A673 (cell line): ENCODE measurements around the gene TNFSF9. TPM values are rescaled to one million over a fixed set of nuclear protein-coding genes. Genes with fewer than 3 reads are reported as not detected.

Experiments
- Bru-seq: library from RNA; stranded (reverse); fragments of 400-500 nt; gene quantifications from one replicate; lab custom pipeline; 2021; lab: Mats Ljungman, UMichigan
- BruChase-seq, 2 experiments: library from RNA; stranded (reverse); fragments of 400-500 nt; gene quantifications; one replicate each; lab custom pipeline; 2021; lab: Mats Ljungman, UMichigan
- BruUV-seq: library from RNA; stranded (reverse); fragments of 400-500 nt; replicated peaks from 2 replicates; lab custom pipeline; 2021; lab: Mats Ljungman, UMichigan
- CTCF ChIA-PET: fragments of 300-600 bp; sonication (Branson Sonifier 250); formaldehyde crosslinking; loops from one replicate; lab custom pipeline; 2022; ENCODE audit warnings: antibody characterized with exemption; lab: Charles Lee
- POLR2A ChIA-PET: fragments of 300-600 bp; sonication (Branson Sonifier 250); formaldehyde crosslinking; loops from one replicate; lab custom pipeline; 2022; ENCODE audit warnings: antibody characterized with exemption; ENCODE audit not compliant: low non-redundant PET; lab: Charles Lee
- DNase-seq: peaks from one replicate; pipeline ENCODE4 v3.0.0-alpha.2; 2015; ENCODE audit warnings: low spot score
- H3K27ac ChIP-seq: fragments of 200-600 bp; sonication (generic); 2 replicates; pipeline ENCODE4 v1.5.1; 2016; ENCODE audit warnings: mixed run types, low read depth, mild to moderate bottlenecking, mixed read lengths, antibody characterized with exemption, low read length; ENCODE audit not compliant: poor library complexity, severe bottlenecking
- H3K27me3 ChIP-seq: fragments of 200-600 bp; sonication (generic); replicated peaks from 2 replicates; pipeline ENCODE4 v1.6.1; 2017; ENCODE audit warnings: mixed run types, low read depth, mild to moderate bottlenecking, mixed read lengths, antibody characterized with exemption, low read length; ENCODE audit not compliant: insufficient read depth, poor library complexity
- H3K36me3 ChIP-seq: fragments of 200-600 bp; sonication (generic); 2 replicates; pipeline ENCODE4 v1.6.1; 2016; ENCODE audit warnings: mixed run types, mild to moderate bottlenecking, mixed read lengths, antibody characterized with exemption, low read length; ENCODE audit not compliant: insufficient read depth, poor library complexity, severe bottlenecking
- H3K4me1 ChIP-seq: fragments of 200-600 bp; sonication (generic); 2 replicates; pipeline ENCODE4 v1.6.1; 2017; ENCODE audit warnings: mixed run types, mild to moderate bottlenecking, mixed read lengths, antibody characterized with exemption, low read length; ENCODE audit not compliant: insufficient read depth, poor library complexity, severe bottlenecking
- H3K4me3 ChIP-seq: fragments of 200-600 bp; sonication (generic); 2 replicates; pipeline ENCODE4 v1.5.1; 2016; ENCODE audit warnings: low read depth, mixed run types, mild to moderate bottlenecking, mixed read lengths, low read length; ENCODE audit not compliant: poor library complexity, severe bottlenecking
- H3K9me3 ChIP-seq: fragments of 200-600 bp; sonication (generic); 2 replicates; pipeline ENCODE4 v1.6.1; 2016; ENCODE audit warnings: mixed run types, low read depth, mild to moderate bottlenecking, mixed read lengths, antibody characterized with exemption, low read length; ENCODE audit not compliant: poor library complexity, severe bottlenecking
- CTCF ChIP-seq: fragments of 300-800, 200-600 bp; sonication (generic); conservative IDR thresholded peaks from 2 replicates; pipeline ENCODE4 v1.5.1; 2017; ENCODE audit warnings: low read depth, mild to moderate bottlenecking, antibody characterized with exemption, low read length, moderate library complexity, mixed read lengths
- EZH2 ChIP-seq: fragments of 200-600 bp; sonication (generic); IDR thresholded peaks from 2 replicates; pipeline ENCODE4 v1.6.1; 2017; ENCODE audit warnings: borderline replicate concordance, low read depth, mild to moderate bottlenecking, mixed read lengths, antibody characterized with exemption, low read length; ENCODE audit not compliant: poor library complexity, severe bottlenecking
- intact Hi-C: fragments of 100-400 bp; cut with micrococcal nuclease; formaldehyde crosslinking; loops from one replicate; pipeline ENCODE4 v1.10.0; 2022; ENCODE audit not compliant: unreplicated experiment
- long read RNA-seq: library from polyadenylated mRNA; stranded (forward); transcript quantifications from one replicate; pipeline ENCODE4 v2.0.0, GENCODE V29; 2022
- total RNA-seq: library from RNA; stranded (reverse); gene quantifications from 2 replicates; pipeline ENCODE4 v1.2.3, GENCODE V29; 2021

Gene TNFSF9
- 10.0 and 11.1 TPM in 2 replicates for total RNA-seq
- Bru-seq, nascent RNA: percentile 60 among the genes with signal in this experiment
- percentile 71 among the genes with signal in this experiment for BruChase-seq, experiment 1, labeled RNA remaining after a 2-hour chase
- BruChase-seq, experiment 2, labeled RNA remaining after a 6-hour chase: percentile 63 among the genes with signal in this experiment
- long read RNA-seq, transcript TNFSF9-201 (3 exons, 1,665 nt): major isoform, 25 of 29 reads
- long read RNA-seq, partial matches to known transcripts: 3 of 29 reads
- long read RNA-seq, other reads (novel, unspliced or antisense): 1 of 29 reads

- no peak for TF ChIP-seq EZH2
- no peak for TF ChIP-seq CTCF
- Histone ChIP-seq H3K9me3 (no peaks in the 10 kb centered on the region), H3K27ac (peak within 1 kb of the TSS; percentile 95), H3K4me3 (peak within 1 kb of the TSS; percentile 94), H3K27me3 (no peaks in the 10 kb centered on the region), H3K4me1 (peaks cover 32% of the 10 kb centered on the region), H3K36me3 (peaks cover 5% of the 10 kb centered on the region)
- ChIA-PET POLR2A (interaction anchor here (0.5 to 1.0 kb wide), 13 partner anchors 9 to 864 kb away, joined by 3 to 11 read pairs (median 4); partner anchors contain the start of gene CLPP), CTCF (interaction anchor here (0.6 to 1.0 kb wide), 2 partner anchors 12 to 14 kb away, joined by 3 to 8 read pairs; no protein-coding TSS in a partner anchor)
- BruUV-seq: TSS peak; percentile 77
- DNase-seq: peak; percentile 92
- intact Hi-C loops: no loop called here
These were observed at the start of gene TNFSF9 for GRCh38 chr19:6530386-6531162. Gene TNFSF9 (plus strand): TSS chr19:6531026. CDS start chr19:6531037, 11 bp downstream.

- Histone ChIP-seq H3K4me3 (no peak within 1 kb of the TSS), H3K36me3 (no peaks in the 10 kb centered on the region), H3K27me3 (no peaks in the 10 kb centered on the region), H3K4me1 (no peaks in the 10 kb centered on the region), H3K9me3 (no peaks in the 10 kb centered on the region), H3K27ac (no peak within 1 kb of the TSS)
- intact Hi-C loops: no loop called here
- ChIA-PET CTCF (no interaction called here), POLR2A (no interaction called here)
- TF ChIP-seq CTCF (peak; percentile 45), EZH2 (no peak)
- no peak for DNase-seq
- BruUV-seq: no TSS peak
These were observed 49.1 kb upstream of the TNFSF9 start, which contains the start of gene DENND1C for GRCh38 chr19:6481541-6482342. Gene DENND1C (minus strand): TSS chr19:6481787. CDS start chr19:6481695, 92 bp downstream.

- intact Hi-C loops: no loop called here
- BruUV-seq: no TSS peak
- POLR2A ChIA-PET: no interaction called here
- no peaks in the 10 kb centered on the region for H3K27me3 ChIP-seq
- DNase-seq: no peak
- no peaks in the 10 kb centered on the region for H3K4me1 ChIP-seq
- no peak overlapping the region for H3K27ac ChIP-seq
- no peak overlapping the region for H3K4me3 ChIP-seq
- TF ChIP-seq EZH2 (no peak), CTCF (no peak)
- H3K9me3 ChIP-seq: no peaks in the 10 kb centered on the region
- H3K36me3 ChIP-seq: no peaks in the 10 kb centered on the region
- CTCF ChIA-PET: no interaction called here
These were observed 48.5 kb upstream of the TNFSF9 start for GRCh38 chr19:6482343-6482686.
